K562 (cell line): ENCODE measurements around the gene PSMA7. TPM values are rescaled to one million over a fixed set of nuclear protein-coding genes. Genes with fewer than 3 reads are reported as not detected.

Experiments
- ATAC-seq: fragments of 200-7000 bp; cut with Tn5 transposase; 3 replicates; pipeline ENCODE4 v1.9.1; 2020; ENCODE audit warnings: moderate library complexity
- BruUV-seq: library from RNA; stranded (reverse); fragments of 400-500 nt; replicated peaks from 2 replicates; lab custom pipeline; 2021; lab: Mats Ljungman, UMichigan
- CTCF ChIA-PET: fragments of 300-600 bp; formaldehyde crosslinking; extraction: SDS; loops from one replicate; lab custom pipeline; 2021; ENCODE audit warnings: low intra/inter-chr PET ratio; lab: Yijun Ruan, JAX
- POLR2A ChIA-PET: fragments of 300-600, 350-650 bp; sonication (Branson Sonifier 250); formaldehyde crosslinking; extraction: SDS; loops from one replicate; lab custom pipeline; 2021; ENCODE audit warnings: antibody characterized with exemption, inconsistent platforms; lab: Yijun Ruan, JAX
- DNase-seq, 4 experiments: peaks; one replicate each; pipeline versions ENCODE4 v3.0.0 to v3.0.0-alpha.2; 2011 to 2018; ENCODE audit warnings: low spot score in 3 of 4, mixed read lengths in 3 of 4; ENCODE audit errors: extremely low read depth in 1 of 4
- FAIRE-seq: peaks from 2 replicates; lab custom pipeline; 2011; peaks lifted over from hg19 to GRCh38; lab: Jason Lieb, UNC
- H2AFZ ChIP-seq: 2 replicates; pipeline ENCODE4 v1.6.0; 2011; ENCODE audit warnings: low read depth, low read length, control low read depth, inconsistent platforms
- H3K27ac ChIP-seq: fragments of 200-600 bp; 3 replicates; pipeline ENCODE4 v1.8.0; 2011; ENCODE audit warnings: low read depth, mild to moderate bottlenecking, control low read depth, inconsistent platforms, low read length, moderate library complexity, mixed read lengths; ENCODE audit errors: extremely low read depth
- H3K27me3 ChIP-seq, 2 experiments: fragments of 300-600 bp in 1 of 2; 2 replicates in 1 of 2; 3 replicates in 1 of 2; pipeline versions ENCODE4 v1.6.0 to v1.8.0; 2011; ENCODE audit warnings: inconsistent platforms in 2 of 2, low read length in 2 of 2, mild to moderate bottlenecking in 1 of 2, mixed read lengths in 1 of 2, moderate library complexity in 1 of 2; ENCODE audit not compliant: control insufficient read depth in 2 of 2, insufficient read depth in 2 of 2
- H3K36me3 ChIP-seq: fragments of 300-600 bp; 3 replicates; pipeline ENCODE4 v1.8.0; 2011; ENCODE audit warnings: mild to moderate bottlenecking, low read length, inconsistent platforms; ENCODE audit not compliant: control insufficient read depth, insufficient read depth
- H3K4me1 ChIP-seq, 2 experiments: fragments of 200-600 bp in 1 of 2; replicated peaks in 1 of 2; 2 replicates in 1 of 2; 3 replicates in 1 of 2; pipeline versions ENCODE4 v1.5.1 to v1.8.0; 2011; ENCODE audit warnings: inconsistent platforms in 2 of 2, low read length in 2 of 2, mild to moderate bottlenecking in 1 of 2, mixed read lengths in 1 of 2, moderate library complexity in 1 of 2; ENCODE audit not compliant: control insufficient read depth in 2 of 2, insufficient read depth in 2 of 2
- H3K4me2 ChIP-seq: 2 replicates; pipeline ENCODE4 v1.6.1; 2011; ENCODE audit warnings: low read length, control low read depth, inconsistent platforms, mixed read lengths; ENCODE audit not compliant: insufficient read depth
- H3K4me3 ChIP-seq: fragments of 200-600 bp; sonication (generic), shearing (Covaris generic); 2 replicates; pipeline ENCODE4 v1.5.1; 2016; ENCODE audit warnings: control low read depth, inconsistent platforms
- H3K79me2 ChIP-seq: fragments of 200-600 bp; 3 replicates; pipeline ENCODE4 v1.8.0; 2011; ENCODE audit warnings: low read length, inconsistent platforms; ENCODE audit not compliant: control insufficient read depth, insufficient read depth
- H3K9ac ChIP-seq, 2 experiments: 2 replicates each; pipeline versions ENCODE4 v1.6.0 to v1.6.1; 2011; ENCODE audit warnings: low read depth in 2 of 2, low read length in 2 of 2, control low read depth in 1 of 2, inconsistent platforms in 1 of 2, mild to moderate bottlenecking in 1 of 2, mixed read lengths in 1 of 2; ENCODE audit not compliant: insufficient read depth in 1 of 2
- H3K9me1 ChIP-seq: one replicate; pipeline ENCODE4 v1.6.0; 2011; ENCODE audit warnings: inconsistent platforms, mild to moderate bottlenecking, low read length, moderate library complexity; ENCODE audit not compliant: control insufficient read depth, insufficient read depth
- H3K9me3 ChIP-seq: replicated peaks from 2 replicates; pipeline ENCODE4 v1.5.1; 2011; ENCODE audit warnings: low read depth, low read length, inconsistent platforms; ENCODE audit not compliant: control insufficient read depth, insufficient read depth
- H4K20me1 ChIP-seq: replicated peaks from 2 replicates; pipeline ENCODE4 v1.6.1; 2011; ENCODE audit warnings: low read length, inconsistent platforms, mixed read lengths; ENCODE audit not compliant: control insufficient read depth, insufficient read depth
- CCAR2 ChIP-seq: fragments of 200-400 bp; formaldehyde crosslinking; IDR thresholded peaks from 2 replicates; pipeline ENCODE4 v1.6.1; 2017; ENCODE audit warnings: mild to moderate bottlenecking, low read depth, low read length
- CXXC5 ChIP-seq: fragments of 250-450 bp; sonication (Bioruptor Pico); IDR thresholded peaks from 2 replicates; pipeline ENCODE4 v1.8.0; 2022; ENCODE audit warnings: inconsistent platforms, mild to moderate bottlenecking, moderate library complexity
- JUN ChIP-seq, 2 experiments: sonication (generic) in 1 of 2; formaldehyde crosslinking in 1 of 2; IDR thresholded peaks; 2 replicates each; pipeline versions ENCODE4 v1.6.1 to v1.8.0; 2012 to 2022; ENCODE audit warnings: borderline replicate concordance in 2 of 2, mild to moderate bottlenecking in 2 of 2, improper control_type of control experiment in 1 of 2, low read depth in 1 of 2, low read length in 1 of 2, missing genetic modification reagents in 1 of 2
- KAT2B ChIP-seq: IDR thresholded peaks from one replicate; pipeline ENCODE4 v1.6.1; 2012; ENCODE audit warnings: low read depth, mild to moderate bottlenecking, control low read depth, inconsistent platforms, low read length, moderate library complexity
- KLF6 ChIP-seq: fragments of 250-450 bp; sonication (Bioruptor Pico); IDR thresholded peaks from 2 replicates; pipeline ENCODE4 v1.4.0; 2020; ENCODE audit warnings: mild to moderate bottlenecking, moderate library complexity, borderline replicate concordance
- MXI1 ChIP-seq: IDR thresholded peaks from 2 replicates; pipeline ENCODE4 v1.6.1; 2011; ENCODE audit warnings: low read depth, mild to moderate bottlenecking, improper control_type of control experiment, low read length
- NELFE ChIP-seq: IDR thresholded peaks from 2 replicates; pipeline ENCODE4 v1.6.1; 2011; ENCODE audit warnings: mild to moderate bottlenecking; ENCODE audit not compliant: insufficient read depth, insufficient read length
- NFIC ChIP-seq: fragments of 450-650 bp; IDR thresholded peaks from 2 replicates; pipeline ENCODE4 v1.6.1; 2017; ENCODE audit warnings: mild to moderate bottlenecking, inconsistent platforms
- RBBP5 ChIP-seq: fragments of 200-600 bp; sonication (generic); IDR thresholded peaks from 2 replicates; pipeline ENCODE4 v1.6.1; 2012; ENCODE audit warnings: borderline replicate concordance, mild to moderate bottlenecking, low read length, control low read depth, inconsistent platforms; ENCODE audit not compliant: insufficient read depth, poor library complexity, severe bottlenecking
- SNIP1 ChIP-seq: fragments of 450-650 bp; IDR thresholded peaks from 2 replicates; pipeline ENCODE4 v1.7.1; 2017; ENCODE audit warnings: low read depth, mild to moderate bottlenecking
- TRIM28 ChIP-seq: fragments of 450-650 bp; IDR thresholded peaks from 2 replicates; pipeline ENCODE4 v1.6.1; 2017
- ZNF12 ChIP-seq: sonication (generic); formaldehyde crosslinking; IDR thresholded peaks from 2 replicates; pipeline ENCODE4 v1.4.0; 2020; ENCODE audit warnings: mild to moderate bottlenecking, missing genetic modification reagents
- ZNF707 ChIP-seq: fragments of 250-450 bp; sonication (Bioruptor Pico); conservative IDR thresholded peaks from 2 replicates; pipeline ENCODE4 v1.8.0; 2022; ENCODE audit warnings: inconsistent platforms, mild to moderate bottlenecking, moderate library complexity
- WGBS: fragments of 100-300 bp; shearing (Covaris generic); methylation state at CpG from one replicate; pipeline ENCODE4 v1.1.6; 2016; ENCODE audit warnings: low coverage, mixed read lengths; ENCODE audit not compliant: insufficient coverage; ENCODE audit errors: missing lambda C conversion rate; 5-methylcytosine and 5-hydroxymethylcytosine counted together
- in situ Hi-C: fragments of 300-500 bp; cut with MboI; formaldehyde crosslinking; loops from 4 replicates; pipeline ENCODE4 v1.15.0; 2018; ENCODE audit warnings: inconsistent platforms, mixed read lengths
- intact Hi-C: fragments of 100-400 bp; cut with micrococcal nuclease; formaldehyde crosslinking; loops from 2 replicates; pipeline ENCODE4 v1.14.2; 2022
- polyA plus RNA-seq, 8 experiments: library from polyadenylated mRNA; depleted of rRNA in 4 of 8; stranded (reverse) in 5 of 8; unstranded in 3 of 8; fragments of >200 nt; fragmentation: Nextera tagmentation in 2 of 8; fragmentation: Illumina TruSeq in 1 of 8; extraction: Ambion mirVana in 2 of 8; extraction: Trizol in 1 of 8; gene quantifications; 2 replicates each; pipeline versions ENCODE4 v1.2.1 to v1.2.3, GENCODE V29; 2011 to 2014; ENCODE audit warnings: inconsistent platforms in 1 of 8, missing spikeins in 1 of 8
- total RNA-seq, 7 experiments: library from RNA; depleted of rRNA in 6 of 7; stranded (reverse); fragments of >200 nt in 6 of 7; fragmentation: Illumina TruSeq in 2 of 7; extraction: Trizol in 2 of 7; gene quantifications; 2 replicates each; pipeline versions ENCODE4 v1.2.1 to v1.2.3, GENCODE V29; 2011 to 2021; ENCODE audit warnings: low replicate concordance in 1 of 7
- TF ChIP-seq, protein P1 (sequence below), 2 experiments: fragments of 450-650 bp; IDR thresholded peaks; 2 replicates each; pipeline ENCODE4 v1.6.1; 2016
- TF ChIP-seq, protein P2 (sequence below): fragments of 450-650 bp; IDR thresholded peaks from 2 replicates; pipeline ENCODE4 v1.6.1; 2017; ENCODE audit warnings: mild to moderate bottlenecking, moderate library complexity
- TF ChIP-seq, protein P3 (sequence below): sonication (generic); formaldehyde crosslinking; IDR thresholded peaks from 2 replicates; pipeline ENCODE4 v1.8.1; 2022; ENCODE audit warnings: missing genetic modification reagents

PSMA7 gene
- total and polyA plus RNA-seq, 9 of the 15 experiments (the other 6 are each of a cell fraction or from before 2014, with no cell fraction given): 257 to 510 (median 393) TPM

- TF ChIP-seq KAT2B: no peak
- TF ChIP-seq NELFE: no peak
- TF ChIP-seq, protein P1, sequence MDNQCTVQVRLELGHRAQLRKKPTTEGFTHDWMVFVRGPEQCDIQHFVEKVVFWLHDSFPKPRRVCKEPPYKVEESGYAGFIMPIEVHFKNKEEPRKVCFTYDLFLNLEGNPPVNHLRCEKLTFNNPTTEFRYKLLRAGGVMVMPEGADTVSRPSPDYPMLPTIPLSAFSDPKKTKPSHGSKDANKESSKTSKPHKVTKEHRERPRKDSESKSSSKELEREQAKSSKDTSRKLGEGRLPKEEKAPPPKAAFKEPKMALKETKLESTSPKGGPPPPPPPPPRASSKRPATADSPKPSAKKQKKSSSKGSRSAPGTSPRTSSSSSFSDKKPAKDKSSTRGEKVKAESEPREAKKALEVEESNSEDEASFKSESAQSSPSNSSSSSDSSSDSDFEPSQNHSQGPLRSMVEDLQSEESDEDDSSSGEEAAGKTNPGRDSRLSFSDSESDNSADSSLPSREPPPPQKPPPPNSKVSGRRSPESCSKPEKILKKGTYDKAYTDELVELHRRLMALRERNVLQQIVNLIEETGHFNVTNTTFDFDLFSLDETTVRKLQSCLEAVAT (IDR thresholded peaks at IDR 0.05): no peak
- no peak for TF ChIP-seq SNIP1
- TF ChIP-seq MXI1: no peak
- no peak for TF ChIP-seq JUN (IDR thresholded peaks at IDR 0.05; ENCODE audit: borderline replicate concordance, low read depth, low read length)
- TF ChIP-seq JUN (CRISPR knock-in tag; IDR thresholded peaks at IDR 0.05; ENCODE audit: borderline replicate concordance): no peak
- no peak for TF ChIP-seq KLF6 (CRISPR knock-in tag)
- no peak for TF ChIP-seq TRIM28
- TF ChIP-seq CXXC5 (CRISPR knock-in tag): no peak
- no peak for TF ChIP-seq RBBP5
- no peak for TF ChIP-seq ZNF12 (CRISPR knock-in tag)
- TF ChIP-seq CCAR2: no peak
- TF ChIP-seq, protein P2, sequence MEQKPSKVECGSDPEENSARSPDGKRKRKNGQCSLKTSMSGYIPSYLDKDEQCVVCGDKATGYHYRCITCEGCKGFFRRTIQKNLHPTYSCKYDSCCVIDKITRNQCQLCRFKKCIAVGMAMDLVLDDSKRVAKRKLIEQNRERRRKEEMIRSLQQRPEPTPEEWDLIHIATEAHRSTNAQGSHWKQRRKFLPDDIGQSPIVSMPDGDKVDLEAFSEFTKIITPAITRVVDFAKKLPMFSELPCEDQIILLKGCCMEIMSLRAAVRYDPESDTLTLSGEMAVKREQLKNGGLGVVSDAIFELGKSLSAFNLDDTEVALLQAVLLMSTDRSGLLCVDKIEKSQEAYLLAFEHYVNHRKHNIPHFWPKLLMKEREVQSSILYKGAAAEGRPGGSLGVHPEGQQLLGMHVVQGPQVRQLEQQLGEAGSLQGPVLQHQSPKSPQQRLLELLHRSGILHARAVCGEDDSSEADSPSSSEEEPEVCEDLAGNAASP: no peak
- no peak for TF ChIP-seq NFIC
- TF ChIP-seq, protein P3, sequence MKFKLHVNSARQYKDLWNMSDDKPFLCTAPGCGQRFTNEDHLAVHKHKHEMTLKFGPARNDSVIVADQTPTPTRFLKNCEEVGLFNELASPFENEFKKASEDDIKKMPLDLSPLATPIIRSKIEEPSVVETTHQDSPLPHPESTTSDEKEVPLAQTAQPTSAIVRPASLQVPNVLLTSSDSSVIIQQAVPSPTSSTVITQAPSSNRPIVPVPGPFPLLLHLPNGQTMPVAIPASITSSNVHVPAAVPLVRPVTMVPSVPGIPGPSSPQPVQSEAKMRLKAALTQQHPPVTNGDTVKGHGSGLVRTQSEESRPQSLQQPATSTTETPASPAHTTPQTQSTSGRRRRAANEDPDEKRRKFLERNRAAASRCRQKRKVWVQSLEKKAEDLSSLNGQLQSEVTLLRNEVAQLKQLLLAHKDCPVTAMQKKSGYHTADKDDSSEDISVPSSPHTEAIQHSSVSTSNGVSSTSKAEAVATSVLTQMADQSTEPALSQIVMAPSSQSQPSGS (CRISPR knock-in tag): no peak
- no peak for TF ChIP-seq ZNF707
- TF ChIP-seq, all 486 proteins: peak for 0
- no peak overlapping the region for H3K27ac ChIP-seq
- no peaks in the 10 kb centered on the region for H3K79me2 ChIP-seq
- ATAC-seq (no peak), DNase-seq (no peak), FAIRE-seq (no peak)
- H2AFZ ChIP-seq: no peak overlapping the region
- no peaks in the 10 kb centered on the region for H3K4me1 ChIP-seq
- CTCF ChIA-PET: no interaction called here
- no peak overlapping the region for H3K9ac ChIP-seq
- no peak overlapping the region for H3K4me2 ChIP-seq
- H3K27me3 ChIP-seq: no peaks in the 10 kb centered on the region
- POLR2A ChIA-PET: interaction anchor here (0.6 kb wide), 2 partner anchors 18 to 894 kb away, joined by 3 read pairs; no protein-coding TSS in a partner anchor
- no TSS peak for BruUV-seq
- intact Hi-C loops: no loop called here
- no peaks in the 10 kb centered on the region for H3K9me1 ChIP-seq
- no peak overlapping the region for H3K4me3 ChIP-seq
- H4K20me1 ChIP-seq: 0 out of 2 replicates have a peak, but pooled peaks cover under 1% of the 10 kb centered on the region
- WGBS: 95% methylated on average over 24 of the region's 28 CpGs
- H3K9me3 ChIP-seq: no peaks in the 10 kb centered on the region
- peaks cover 58% of the 10 kb centered on the region; the same call in 1 of the 3 replicates for H3K36me3 ChIP-seq
- in situ Hi-C loops: no loop called here
Measured at GRCh38 chr20:62174021-62174804, 31.0 kb upstream of the PSMA7 start.
